ENCODE results near the gene BRD7.

DNA sequence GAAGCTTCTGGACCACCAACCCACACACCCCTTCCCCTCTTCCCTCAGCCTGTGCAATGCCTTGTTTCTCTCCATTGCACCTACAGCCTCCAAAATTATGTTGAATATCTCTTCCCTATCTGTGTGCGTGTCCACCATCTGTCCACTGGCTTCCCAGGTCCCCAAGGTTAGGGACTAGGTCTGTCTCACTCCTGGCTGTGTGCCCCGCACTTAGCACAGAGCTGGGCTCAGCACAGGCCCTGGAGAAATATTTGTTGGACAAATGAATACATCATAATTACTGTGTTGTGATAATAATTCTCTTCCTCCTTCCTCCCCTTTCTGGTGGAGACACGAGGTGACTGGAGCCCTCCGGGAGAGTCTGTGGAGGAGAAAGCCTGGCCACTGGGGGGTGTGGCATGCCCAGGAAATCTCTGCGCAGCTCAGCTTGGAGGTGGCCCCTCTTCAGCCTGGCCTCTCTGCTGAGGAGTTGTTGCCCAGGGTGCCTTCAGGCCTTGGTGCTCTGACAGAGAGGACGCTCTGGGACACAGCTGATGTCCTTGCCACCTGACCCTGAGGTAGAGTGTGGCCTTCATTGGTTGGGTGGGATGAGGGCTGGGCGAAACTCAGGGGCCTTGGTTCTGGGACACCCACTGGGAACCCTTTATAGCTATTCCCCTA, 3.3 kb upstream of the BRD7 start:
- TF ChIP-seq, protein P1, sequence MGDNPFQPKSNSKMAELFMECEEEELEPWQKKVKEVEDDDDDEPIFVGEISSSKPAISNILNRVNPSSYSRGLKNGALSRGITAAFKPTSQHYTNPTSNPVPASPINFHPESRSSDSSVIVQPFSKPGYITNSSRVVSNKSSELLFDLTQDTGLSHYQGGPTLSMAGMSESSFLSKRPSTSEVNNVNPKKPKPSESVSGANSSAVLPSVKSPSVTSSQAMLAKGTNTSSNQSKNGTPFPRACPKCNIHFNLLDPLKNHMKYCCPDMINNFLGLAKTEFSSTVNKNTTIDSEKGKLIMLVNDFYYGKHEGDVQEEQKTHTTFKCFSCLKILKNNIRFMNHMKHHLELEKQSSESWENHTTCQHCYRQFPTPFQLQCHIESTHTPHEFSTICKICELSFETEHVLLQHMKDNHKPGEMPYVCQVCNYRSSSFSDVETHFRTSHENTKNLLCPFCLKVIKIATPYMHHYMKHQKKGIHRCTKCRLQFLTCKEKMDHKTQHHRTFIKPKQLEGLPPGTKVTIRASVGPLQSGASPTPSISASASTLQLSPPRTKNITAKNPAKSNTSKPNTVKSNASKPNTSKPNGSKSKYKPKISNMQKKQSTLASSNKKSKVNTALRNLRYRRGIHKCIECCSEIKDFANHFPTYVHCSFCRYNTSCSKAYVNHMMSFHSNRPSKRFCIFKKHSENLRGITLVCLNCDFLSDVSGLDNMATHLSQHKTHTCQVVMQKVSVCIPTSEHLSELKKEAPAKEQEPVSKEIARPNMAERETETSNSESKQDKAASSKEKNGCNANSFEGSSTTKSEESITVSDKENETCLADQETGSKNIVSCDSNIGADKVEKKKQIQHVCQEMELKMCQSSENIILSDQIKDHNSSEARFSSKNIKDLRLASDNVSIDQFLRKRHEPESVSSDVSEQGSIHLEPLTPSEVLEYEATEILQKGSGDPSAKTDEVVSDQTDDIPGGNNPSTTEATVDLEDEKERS (tag by site-specific recombination; IDR thresholded peaks at IDR 0.05), result no peak
- no peak for TF ChIP-seq SP2 (tag by site-specific recombination; IDR thresholded peaks at IDR 0.05)
- TF ChIP-seq, protein P2, sequence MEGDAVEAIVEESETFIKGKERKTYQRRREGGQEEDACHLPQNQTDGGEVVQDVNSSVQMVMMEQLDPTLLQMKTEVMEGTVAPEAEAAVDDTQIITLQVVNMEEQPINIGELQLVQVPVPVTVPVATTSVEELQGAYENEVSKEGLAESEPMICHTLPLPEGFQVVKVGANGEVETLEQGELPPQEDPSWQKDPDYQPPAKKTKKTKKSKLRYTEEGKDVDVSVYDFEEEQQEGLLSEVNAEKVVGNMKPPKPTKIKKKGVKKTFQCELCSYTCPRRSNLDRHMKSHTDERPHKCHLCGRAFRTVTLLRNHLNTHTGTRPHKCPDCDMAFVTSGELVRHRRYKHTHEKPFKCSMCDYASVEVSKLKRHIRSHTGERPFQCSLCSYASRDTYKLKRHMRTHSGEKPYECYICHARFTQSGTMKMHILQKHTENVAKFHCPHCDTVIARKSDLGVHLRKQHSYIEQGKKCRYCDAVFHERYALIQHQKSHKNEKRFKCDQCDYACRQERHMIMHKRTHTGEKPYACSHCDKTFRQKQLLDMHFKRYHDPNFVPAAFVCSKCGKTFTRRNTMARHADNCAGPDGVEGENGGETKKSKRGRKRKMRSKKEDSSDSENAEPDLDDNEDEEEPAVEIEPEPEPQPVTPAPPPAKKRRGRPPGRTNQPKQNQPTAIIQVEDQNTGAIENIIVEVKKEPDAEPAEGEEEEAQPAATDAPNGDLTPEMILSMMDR (tag by site-specific recombination; IDR thresholded peaks at IDR 0.05), result no peak
- TF ChIP-seq ZNF449 (tag by site-specific recombination; IDR thresholded peaks at IDR 0.05), result no peak
- TF ChIP-seq ZBTB7A (tag by site-specific recombination; IDR thresholded peaks at IDR 0.05; ENCODE audit: low read depth), result no peak
- TF ChIP-seq, protein P3, sequence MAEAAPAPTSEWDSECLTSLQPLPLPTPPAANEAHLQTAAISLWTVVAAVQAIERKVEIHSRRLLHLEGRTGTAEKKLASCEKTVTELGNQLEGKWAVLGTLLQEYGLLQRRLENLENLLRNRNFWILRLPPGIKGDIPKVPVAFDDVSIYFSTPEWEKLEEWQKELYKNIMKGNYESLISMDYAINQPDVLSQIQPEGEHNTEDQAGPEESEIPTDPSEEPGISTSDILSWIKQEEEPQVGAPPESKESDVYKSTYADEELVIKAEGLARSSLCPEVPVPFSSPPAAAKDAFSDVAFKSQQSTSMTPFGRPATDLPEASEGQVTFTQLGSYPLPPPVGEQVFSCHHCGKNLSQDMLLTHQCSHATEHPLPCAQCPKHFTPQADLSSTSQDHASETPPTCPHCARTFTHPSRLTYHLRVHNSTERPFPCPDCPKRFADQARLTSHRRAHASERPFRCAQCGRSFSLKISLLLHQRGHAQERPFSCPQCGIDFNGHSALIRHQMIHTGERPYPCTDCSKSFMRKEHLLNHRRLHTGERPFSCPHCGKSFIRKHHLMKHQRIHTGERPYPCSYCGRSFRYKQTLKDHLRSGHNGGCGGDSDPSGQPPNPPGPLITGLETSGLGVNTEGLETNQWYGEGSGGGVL (tag by site-specific recombination; IDR thresholded peaks at IDR 0.05), result no peak
- TF ChIP-seq ZNF274 (IDR thresholded peaks at IDR 0.05; ENCODE audit: low read length), result no peak
- no peak for TF ChIP-seq ZNF274 (tag by site-specific recombination; IDR thresholded peaks at IDR 0.05; ENCODE audit: borderline replicate concordance)
- TF ChIP-seq ZXDB (tag by site-specific recombination; IDR thresholded peaks at IDR 0.05), result no peak
- no peak for TF ChIP-seq ZBTB49 (tag by site-specific recombination; IDR thresholded peaks at IDR 0.05; ENCODE audit: low read depth)

Measured in HEK293 (cell line).